Testis (tissue), 3 donors: Measurements from ENCODE around the gene FBXO40. TPM values are rescaled to one million over a fixed set of nuclear protein-coding genes. Genes with fewer than 3 reads are reported as not detected.
A peak's percentile ranks its signal among the peaks of the same experiment; 100 is the strongest.

Source experiments
- DNase-seq: peaks from one replicate; pipeline ENCODE4 v3.0.0-alpha.2; 2019
- H3K27ac ChIP-seq, 2 donors: fragments of 200-600 bp; sonication (generic); one replicate each; pipeline ENCODE4 v1.5.1; 2019
- H3K27me3 ChIP-seq: fragments of 200-600 bp; sonication (generic); one replicate; pipeline ENCODE4 v1.5.1; 2019
- H3K36me3 ChIP-seq: fragments of 200-600 bp; sonication (generic); one replicate; pipeline ENCODE4 v1.5.1; 2017; ENCODE audit warnings: low read depth; ENCODE audit errors: missing control alignments
- H3K4me1 ChIP-seq: fragments of 200-600 bp; sonication (generic); one replicate; pipeline ENCODE4 v1.5.1; 2019
- H3K4me3 ChIP-seq, 2 donors: fragments of 200-600 bp; sonication (generic); one replicate each; pipeline ENCODE4 v1.5.1; 2017 to 2019
- H3K9me3 ChIP-seq: fragments of 200-600 bp; sonication (generic); one replicate; pipeline ENCODE4 v1.5.1; 2017
- POLR2A ChIP-seq: fragments of 450-650 bp; IDR thresholded peaks from one replicate; pipeline ENCODE4 v1.6.1; 2017; ENCODE audit warnings: antibody characterized with exemption, mild to moderate bottlenecking, moderate library complexity
- WGBS, 2 donors: methylation state at CpG; one replicate each; pipeline ENCODE4 v1.1.5; 2018; 5-methylcytosine and 5-hydroxymethylcytosine counted together
- intact Hi-C: fragments of 100-400 bp; cut with DNase I; formaldehyde crosslinking; loops from one replicate; pipeline ENCODE4 v1.15.1; 2023; ENCODE audit warnings: low total_unique reads
- polyA plus RNA-seq: library from polyadenylated mRNA; stranded (reverse); fragments of 350-450 nt; fragmentation: Illumina TruSeq; extraction: RNeasy Lipid Tissue Mini Kit (QIAGEN cat#74804); gene quantifications from one replicate; pipeline ENCODE4 v1.2.3, GENCODE V29; 2014; ENCODE audit warnings: low read depth, low replicate concordance; ENCODE audit not compliant: insufficient read depth
- total RNA-seq, 2 donors: library from RNA; depleted of rRNA; stranded (reverse); fragments of >200 nt; gene quantifications; one replicate each; pipeline ENCODE4 v1.2.3, GENCODE V29; 2016
- TF ChIP-seq, protein P1 (sequence below), 3 experiments: fragments of 450-650 bp in 2 of 3; fragments of 200-600 bp in 1 of 3; sonication (generic) in 1 of 3; IDR thresholded peaks; one replicate each; pipeline ENCODE4 v1.5.1; 2016 to 2019; ENCODE audit warnings: antibody characterized with exemption in 3 of 3, mild to moderate bottlenecking in 2 of 3, moderate library complexity in 1 of 3

Gene FBXO40
- total and polyA plus RNA-seq, 3 donors from 2014 or later = 0.31 to 0.68 (median 0.61) TPM

DNA sequence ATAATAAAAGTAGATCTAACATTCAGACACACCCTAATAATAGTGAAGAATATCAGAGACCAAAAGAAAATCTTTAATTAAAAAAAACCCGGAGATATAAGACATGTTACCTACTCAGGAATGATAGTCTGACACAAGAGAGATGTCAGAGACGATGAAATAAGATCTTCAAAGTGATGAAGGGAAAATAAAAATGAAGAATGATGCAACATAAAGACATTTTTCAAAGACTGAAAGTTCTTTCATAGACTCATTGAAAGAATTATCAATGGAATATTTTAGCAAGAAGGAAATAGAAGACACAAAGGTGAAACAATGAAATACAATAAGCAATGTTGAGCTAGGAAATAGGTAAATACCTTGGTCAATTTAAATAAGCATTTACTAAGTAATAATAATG is 47.9 kb downstream of the FBXO40 start:
- Histone ChIP-seq H3K27me3 (no peaks in the 10 kb centered on the region), H3K4me3 (no peak overlapping the region), H3K36me3 (no peaks in the 10 kb centered on the region), H3K27ac (no peak overlapping the region), H3K4me1 (no peaks in the 10 kb centered on the region), H3K9me3 (no peaks in the 10 kb centered on the region)
- WGBS, 2 donors = 83 to 90% methylated on average over 2 of the region's 2 CpGs
- DNase-seq = no peak
- intact Hi-C loops = no loop called here
- no peak for TF ChIP-seq POLR2A
- TF ChIP-seq, protein P1, sequence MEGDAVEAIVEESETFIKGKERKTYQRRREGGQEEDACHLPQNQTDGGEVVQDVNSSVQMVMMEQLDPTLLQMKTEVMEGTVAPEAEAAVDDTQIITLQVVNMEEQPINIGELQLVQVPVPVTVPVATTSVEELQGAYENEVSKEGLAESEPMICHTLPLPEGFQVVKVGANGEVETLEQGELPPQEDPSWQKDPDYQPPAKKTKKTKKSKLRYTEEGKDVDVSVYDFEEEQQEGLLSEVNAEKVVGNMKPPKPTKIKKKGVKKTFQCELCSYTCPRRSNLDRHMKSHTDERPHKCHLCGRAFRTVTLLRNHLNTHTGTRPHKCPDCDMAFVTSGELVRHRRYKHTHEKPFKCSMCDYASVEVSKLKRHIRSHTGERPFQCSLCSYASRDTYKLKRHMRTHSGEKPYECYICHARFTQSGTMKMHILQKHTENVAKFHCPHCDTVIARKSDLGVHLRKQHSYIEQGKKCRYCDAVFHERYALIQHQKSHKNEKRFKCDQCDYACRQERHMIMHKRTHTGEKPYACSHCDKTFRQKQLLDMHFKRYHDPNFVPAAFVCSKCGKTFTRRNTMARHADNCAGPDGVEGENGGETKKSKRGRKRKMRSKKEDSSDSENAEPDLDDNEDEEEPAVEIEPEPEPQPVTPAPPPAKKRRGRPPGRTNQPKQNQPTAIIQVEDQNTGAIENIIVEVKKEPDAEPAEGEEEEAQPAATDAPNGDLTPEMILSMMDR (IDR thresholded peaks at IDR 0.05) = no peak

DNA sequence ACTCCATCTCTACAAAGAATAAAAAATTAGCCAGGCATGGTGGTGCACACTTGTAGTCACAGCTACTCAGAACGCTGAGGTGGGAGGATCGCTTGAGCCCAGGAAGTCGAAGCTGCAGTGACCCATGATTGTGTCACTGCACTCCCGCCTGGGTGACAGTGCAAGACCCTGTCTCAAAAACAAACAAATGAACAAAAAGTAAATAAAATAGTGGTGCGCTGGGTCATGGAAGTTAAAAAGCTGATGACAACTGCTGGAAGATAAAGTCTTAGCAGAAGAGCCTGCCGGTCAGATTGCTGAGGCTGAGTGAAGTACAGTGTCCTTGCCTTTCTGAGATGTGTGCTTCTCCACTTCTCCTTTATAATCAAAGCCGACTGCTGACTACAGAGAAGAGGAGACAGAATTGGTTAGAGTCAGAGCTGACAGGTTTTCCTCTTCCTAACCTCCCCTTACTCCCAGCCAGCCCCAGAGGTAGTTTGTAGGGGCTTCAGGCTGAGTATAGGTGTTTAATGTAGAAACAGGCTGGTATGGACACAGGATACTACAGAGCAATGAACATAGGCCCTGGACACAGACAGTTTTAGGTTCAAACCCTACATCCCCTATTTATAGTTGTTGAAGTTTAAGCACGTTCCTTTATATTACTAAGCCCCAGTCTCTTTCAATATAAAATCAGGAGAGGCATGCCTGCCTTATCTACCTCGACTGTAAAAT is 49.6 kb downstream of the FBXO40 start:
- intact Hi-C loops = no loop called here
- Histone ChIP-seq H3K4me1 (no peaks in the 10 kb centered on the region), H3K27me3 (no peaks in the 10 kb centered on the region), H3K36me3 (no peaks in the 10 kb centered on the region), H3K27ac (no peak overlapping the region), H3K9me3 (no peaks in the 10 kb centered on the region), H3K4me3 (no peak overlapping the region)
- 64 to 72% methylated on average over 9 of the region's 9 CpGs for WGBS, 2 donors
- no peak for TF ChIP-seq POLR2A
- TF ChIP-seq, protein P1 (IDR thresholded peaks at IDR 0.05) = no peak
- DNase-seq = no peak

DNA sequence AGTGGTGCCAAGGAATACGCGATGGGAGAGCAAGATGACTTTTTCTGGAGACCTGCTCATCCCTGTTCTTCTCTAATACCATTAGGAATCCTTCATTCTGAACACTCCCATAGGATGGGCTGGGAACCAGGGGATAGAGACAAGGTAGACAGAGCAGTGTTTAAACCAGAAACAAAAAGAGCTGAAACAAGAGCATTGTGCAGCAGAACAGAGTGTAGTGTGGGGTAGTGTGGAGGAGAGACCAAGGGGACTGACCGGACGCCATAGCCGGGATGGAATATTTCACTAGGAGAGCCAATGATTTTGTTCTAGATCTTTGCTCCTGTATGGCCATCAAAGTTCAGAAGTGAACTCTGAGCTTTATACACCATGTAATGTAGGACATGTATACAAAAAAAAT is 51.9 kb downstream of the FBXO40 start:
- 89 to 92% methylated on average over 5 of the region's 5 CpGs for WGBS, 2 donors
- no peak for DNase-seq
- peaks cover 6% of the 10 kb centered on the region for H3K4me1 ChIP-seq
- H3K27ac ChIP-seq = no peak overlapping the region
- no peak overlapping the region for H3K4me3 ChIP-seq
- no peaks in the 10 kb centered on the region for H3K9me3 ChIP-seq
- H3K36me3 ChIP-seq = no peaks in the 10 kb centered on the region
- TF ChIP-seq POLR2A = no peak
- TF ChIP-seq, protein P1 (IDR thresholded peaks at IDR 0.05) = no peak
- intact Hi-C loops = no loop called here
- no peaks in the 10 kb centered on the region for H3K27me3 ChIP-seq

DNA sequence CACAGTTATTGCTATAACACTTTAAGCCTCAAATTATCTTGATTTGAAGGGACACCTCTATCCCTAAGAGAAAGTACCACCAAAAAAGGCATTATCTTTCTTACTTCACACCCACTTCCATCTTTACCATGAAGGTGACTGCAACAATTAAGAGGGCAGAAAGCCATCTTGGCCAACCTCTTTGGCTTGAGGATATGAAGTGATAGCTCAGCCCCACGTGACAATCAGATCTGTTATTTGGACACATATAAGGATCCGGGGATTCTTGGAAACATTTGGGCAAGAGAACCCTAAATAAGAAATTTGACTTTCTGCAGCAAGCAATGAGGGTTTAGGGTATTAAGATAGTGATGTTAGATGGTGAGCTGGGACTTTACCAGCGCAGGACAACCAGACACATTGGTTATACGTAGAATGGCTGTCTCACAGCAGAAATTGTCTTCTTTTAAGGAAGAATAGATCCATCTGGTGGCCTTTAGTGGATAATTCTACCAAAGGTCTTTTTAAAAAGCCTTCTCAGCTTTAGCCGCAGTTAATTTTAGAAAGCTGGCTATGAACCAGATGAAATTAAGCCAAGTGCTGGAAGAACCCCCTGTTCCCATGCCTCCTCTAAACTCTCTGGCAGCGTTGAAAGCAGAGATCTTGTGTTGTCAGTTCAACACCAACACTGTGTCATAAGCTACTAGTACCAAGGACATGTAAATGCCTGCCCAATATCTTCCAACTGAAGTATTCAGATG is 55.2 kb downstream of the FBXO40 start:
- Histone ChIP-seq H3K9me3 (no peaks in the 10 kb centered on the region), H3K4me3 (no peak overlapping the region), H3K27me3 (no peaks in the 10 kb centered on the region), H3K36me3 (no peaks in the 10 kb centered on the region), H3K27ac (peak overlapping the region; percentile 66 to 78), H3K4me1 (peaks cover 6% of the 10 kb centered on the region)
- intact Hi-C loops = no loop called here
- 28 to 47% methylated on average over 6 of the region's 6 CpGs for WGBS, 2 donors
- TF ChIP-seq, protein P1 (IDR thresholded peaks at IDR 0.05) = peak in 2 of 3 experiments; percentile 24 to 43
- no peak for TF ChIP-seq POLR2A
- peak; percentile 67 for DNase-seq
